Measurements from ENCODE around the gene TMF1.

DNA sequence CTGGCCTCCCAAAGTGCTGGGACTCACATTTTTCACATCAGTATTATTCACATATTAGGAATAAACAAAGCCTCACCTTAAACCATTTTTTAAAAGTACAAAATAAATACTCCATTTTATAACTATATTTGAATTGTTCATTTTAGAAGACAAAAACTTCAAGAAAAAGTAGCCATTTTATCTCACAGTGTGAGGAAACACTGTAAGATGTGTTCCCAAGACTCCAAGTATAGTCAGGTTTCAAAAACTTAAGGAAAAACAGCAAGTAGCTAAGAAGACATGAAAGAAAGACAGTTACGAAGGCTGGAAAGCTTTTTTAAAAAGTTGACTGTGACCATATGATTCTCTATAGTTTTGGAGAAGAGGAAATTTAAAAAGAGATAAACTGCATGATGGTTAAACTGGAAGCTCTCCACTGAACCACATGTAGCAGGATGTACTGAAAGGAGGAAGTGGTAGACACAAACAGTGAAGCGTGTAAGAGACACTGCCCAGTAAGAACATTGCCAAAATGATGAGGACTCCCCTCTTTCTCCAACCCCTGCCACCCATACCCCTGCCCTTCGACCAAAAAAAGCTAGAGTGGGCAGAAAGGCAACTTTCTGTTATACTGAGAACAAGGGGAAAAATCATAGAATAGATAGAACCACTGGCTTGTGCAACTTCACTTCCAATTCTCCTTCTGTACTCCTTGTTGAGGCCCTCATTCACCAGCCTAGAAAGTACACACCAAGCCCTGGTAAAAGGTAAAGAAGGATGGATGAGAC, 6.2 kb upstream of the TMF1 start:
- TF ChIP-seq, protein P1, sequence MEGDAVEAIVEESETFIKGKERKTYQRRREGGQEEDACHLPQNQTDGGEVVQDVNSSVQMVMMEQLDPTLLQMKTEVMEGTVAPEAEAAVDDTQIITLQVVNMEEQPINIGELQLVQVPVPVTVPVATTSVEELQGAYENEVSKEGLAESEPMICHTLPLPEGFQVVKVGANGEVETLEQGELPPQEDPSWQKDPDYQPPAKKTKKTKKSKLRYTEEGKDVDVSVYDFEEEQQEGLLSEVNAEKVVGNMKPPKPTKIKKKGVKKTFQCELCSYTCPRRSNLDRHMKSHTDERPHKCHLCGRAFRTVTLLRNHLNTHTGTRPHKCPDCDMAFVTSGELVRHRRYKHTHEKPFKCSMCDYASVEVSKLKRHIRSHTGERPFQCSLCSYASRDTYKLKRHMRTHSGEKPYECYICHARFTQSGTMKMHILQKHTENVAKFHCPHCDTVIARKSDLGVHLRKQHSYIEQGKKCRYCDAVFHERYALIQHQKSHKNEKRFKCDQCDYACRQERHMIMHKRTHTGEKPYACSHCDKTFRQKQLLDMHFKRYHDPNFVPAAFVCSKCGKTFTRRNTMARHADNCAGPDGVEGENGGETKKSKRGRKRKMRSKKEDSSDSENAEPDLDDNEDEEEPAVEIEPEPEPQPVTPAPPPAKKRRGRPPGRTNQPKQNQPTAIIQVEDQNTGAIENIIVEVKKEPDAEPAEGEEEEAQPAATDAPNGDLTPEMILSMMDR (conservative IDR thresholded peaks at IDR 0.05; ENCODE audit: low read depth, low read length), result no peak
- no peak for TF ChIP-seq EZH2 (IDR thresholded peaks at IDR 0.05; ENCODE audit: borderline replicate concordance, low read depth, low read length, poor library complexity, severe bottlenecking)

Data from A673 (cell line).